Measurements from ENCODE around the gene CILP. TPM values are rescaled to one million over a fixed set of nuclear protein-coding genes. Genes with fewer than 3 reads are reported as not detected.

Gene CILP
- total and polyA plus RNA-seq, 2 experiments from 2014 or later: 0.03 TPM; not detected in 1

DNA sequence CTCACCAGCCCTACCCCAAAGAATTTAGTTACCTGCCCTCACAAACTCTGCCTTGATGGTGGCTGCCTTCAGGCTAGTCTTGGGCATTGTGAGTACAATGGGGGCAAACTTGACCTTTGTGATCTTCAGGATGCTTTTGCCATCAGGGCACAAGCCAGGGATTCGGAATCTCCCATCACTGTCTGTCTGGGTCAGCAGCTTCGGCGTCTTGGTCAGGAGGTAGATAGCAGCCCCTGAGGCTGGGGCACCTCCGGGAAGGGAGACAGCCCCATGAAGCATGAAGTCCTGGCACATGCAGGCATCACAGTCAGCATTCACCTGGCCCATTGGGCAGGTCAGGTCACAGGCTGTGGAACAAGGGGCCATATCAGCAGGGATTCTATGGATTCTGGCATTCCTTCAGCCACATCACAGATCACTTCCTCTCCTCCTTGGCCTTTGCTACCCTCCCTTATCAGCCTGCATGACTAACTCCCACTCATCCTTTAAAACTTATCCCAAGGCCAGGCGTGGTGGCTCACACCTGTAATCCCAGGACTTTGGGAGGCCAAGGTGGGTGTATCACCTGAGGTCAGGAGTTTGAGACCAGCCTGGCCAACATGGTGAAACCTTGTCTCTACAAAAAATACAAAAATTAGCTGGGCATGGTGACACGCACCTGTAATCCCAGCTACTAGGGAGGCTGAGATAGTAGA lies 6.9 kb downstream of the CILP start:
- no peak for DNase-seq (ENCODE audit: low spot score)
- no peak overlapping the region for H2AFZ ChIP-seq
- H3K27me3 Mint-ChIP-seq (ENCODE audit: insufficient read depth, low read depth, poor library complexity): peaks cover 4% of the 10 kb centered on the region
- H4K20me1 ChIP-seq (replicated peaks; ENCODE audit: insufficient read depth): no peaks in the 10 kb centered on the region
- H3K79me2 ChIP-seq (replicated peaks; ENCODE audit: insufficient read depth): no peaks in the 10 kb centered on the region
- H3K36me3 ChIP-seq (ENCODE audit: insufficient read depth): no peaks in the 10 kb centered on the region
- no peaks in the 10 kb centered on the region for H3F3A ChIP-seq (replicated peaks; ENCODE audit: low read depth)
- no peak overlapping the region for H3K4me3 ChIP-seq
- no peaks in the 10 kb centered on the region for H3K4me1 ChIP-seq (ENCODE audit: insufficient read depth)
- H3K27ac Mint-ChIP-seq: no peak overlapping the region
- H3K4me2 ChIP-seq: no peak overlapping the region
- no peak overlapping the region for H3K4me3 Mint-ChIP-seq
- H3K4me1 Mint-ChIP-seq: no peaks in the 10 kb centered on the region
- peaks cover 3% of the 10 kb centered on the region; the same call in 1 of the 2 replicates for H3K9me2 ChIP-seq (ENCODE audit: insufficient read depth)
- no peak for ATAC-seq
- no peaks in the 10 kb centered on the region for H3K9me3 Mint-ChIP-seq
- TF ChIP-seq JUNB (IDR thresholded peaks at IDR 0.05; ENCODE audit: unreplicated experiment): no peak
- no peaks in the 10 kb centered on the region for H3K36me3 Mint-ChIP-seq (ENCODE audit: low read depth)
- no peak overlapping the region for H3K27ac ChIP-seq (ENCODE audit: low read depth)
- H3K27me3 ChIP-seq (ENCODE audit: insufficient read depth): no peaks in the 10 kb centered on the region

DNA sequence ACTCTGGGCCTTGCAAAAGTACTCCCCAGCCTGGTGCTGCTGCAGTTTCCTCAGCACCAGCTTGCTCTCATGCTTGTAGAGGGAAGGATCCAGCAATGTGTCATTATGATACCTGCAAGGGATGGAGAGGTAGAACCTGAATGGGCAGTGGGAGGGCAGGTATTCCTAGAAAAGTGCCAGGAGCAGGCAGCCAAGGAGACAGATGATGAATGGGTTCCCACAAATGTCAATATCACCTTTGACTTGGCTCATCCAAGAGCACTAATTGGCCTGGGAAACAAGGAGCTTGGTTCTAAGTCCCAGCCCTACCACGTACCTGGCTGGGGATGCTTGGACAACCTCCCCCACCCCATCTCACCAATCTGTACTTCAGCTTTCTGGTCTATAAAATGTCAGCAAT lies 9.4 kb downstream of the CILP start:
- no peaks in the 10 kb centered on the region for H3K9me3 Mint-ChIP-seq
- no peaks in the 10 kb centered on the region for H3K27me3 ChIP-seq (ENCODE audit: insufficient read depth)
- H3K4me3 Mint-ChIP-seq: no peak overlapping the region
- peaks cover 2% of the 10 kb centered on the region for H3K27me3 Mint-ChIP-seq (ENCODE audit: insufficient read depth, low read depth, poor library complexity)
- peaks cover 3% of the 10 kb centered on the region; the same call in 1 of the 2 replicates for H3K9me2 ChIP-seq (ENCODE audit: insufficient read depth)
- H3K36me3 Mint-ChIP-seq (ENCODE audit: low read depth): no peaks in the 10 kb centered on the region
- ATAC-seq: no peak
- no peak for DNase-seq (ENCODE audit: low spot score)
- H3K36me3 ChIP-seq (ENCODE audit: insufficient read depth): no peaks in the 10 kb centered on the region
- no peak overlapping the region for H2AFZ ChIP-seq
- H4K20me1 ChIP-seq (replicated peaks; ENCODE audit: insufficient read depth): no peaks in the 10 kb centered on the region
- H3K27ac ChIP-seq (ENCODE audit: low read depth): no peak overlapping the region
- no peak overlapping the region for H3K4me2 ChIP-seq
- no peak overlapping the region for H3K4me3 ChIP-seq
- no peak overlapping the region for H3K27ac Mint-ChIP-seq
- H3K4me1 Mint-ChIP-seq: no peaks in the 10 kb centered on the region
- H3F3A ChIP-seq (replicated peaks; ENCODE audit: low read depth): no peaks in the 10 kb centered on the region
- no peaks in the 10 kb centered on the region for H3K4me1 ChIP-seq (ENCODE audit: insufficient read depth)
- TF ChIP-seq, protein P1, sequence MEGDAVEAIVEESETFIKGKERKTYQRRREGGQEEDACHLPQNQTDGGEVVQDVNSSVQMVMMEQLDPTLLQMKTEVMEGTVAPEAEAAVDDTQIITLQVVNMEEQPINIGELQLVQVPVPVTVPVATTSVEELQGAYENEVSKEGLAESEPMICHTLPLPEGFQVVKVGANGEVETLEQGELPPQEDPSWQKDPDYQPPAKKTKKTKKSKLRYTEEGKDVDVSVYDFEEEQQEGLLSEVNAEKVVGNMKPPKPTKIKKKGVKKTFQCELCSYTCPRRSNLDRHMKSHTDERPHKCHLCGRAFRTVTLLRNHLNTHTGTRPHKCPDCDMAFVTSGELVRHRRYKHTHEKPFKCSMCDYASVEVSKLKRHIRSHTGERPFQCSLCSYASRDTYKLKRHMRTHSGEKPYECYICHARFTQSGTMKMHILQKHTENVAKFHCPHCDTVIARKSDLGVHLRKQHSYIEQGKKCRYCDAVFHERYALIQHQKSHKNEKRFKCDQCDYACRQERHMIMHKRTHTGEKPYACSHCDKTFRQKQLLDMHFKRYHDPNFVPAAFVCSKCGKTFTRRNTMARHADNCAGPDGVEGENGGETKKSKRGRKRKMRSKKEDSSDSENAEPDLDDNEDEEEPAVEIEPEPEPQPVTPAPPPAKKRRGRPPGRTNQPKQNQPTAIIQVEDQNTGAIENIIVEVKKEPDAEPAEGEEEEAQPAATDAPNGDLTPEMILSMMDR (conservative IDR thresholded peaks at IDR 0.05; ENCODE audit: low read depth in 2 of 2): no peak
- no peaks in the 10 kb centered on the region for H3K79me2 ChIP-seq (replicated peaks; ENCODE audit: insufficient read depth)

DNA sequence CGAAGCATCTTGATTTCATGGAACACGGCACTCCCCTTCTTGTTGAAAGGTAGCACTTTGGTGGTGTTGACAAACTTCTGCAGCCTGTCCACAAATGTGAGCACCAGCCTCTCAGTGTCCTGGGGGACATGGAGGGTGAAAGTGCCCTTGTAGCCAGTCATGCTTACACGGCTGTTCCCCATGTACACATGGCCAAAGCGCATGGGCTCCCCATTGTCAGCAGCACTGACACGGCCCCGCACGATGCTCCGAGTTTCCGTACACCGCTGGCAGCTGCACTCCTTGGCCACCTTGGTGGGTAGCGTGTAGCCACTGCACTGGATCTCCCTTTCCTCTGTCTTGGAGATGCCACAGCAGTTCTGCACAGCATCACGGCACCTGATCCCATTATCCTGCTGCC lies 12.7 kb downstream of the CILP start:
- no peak for ATAC-seq
- no peak overlapping the region for H3K4me3 ChIP-seq
- H3K4me1 Mint-ChIP-seq: peaks cover 7% of the 10 kb centered on the region; the same call in 1 of the 3 replicates
- H3K9me3 Mint-ChIP-seq: no peaks in the 10 kb centered on the region
- no peaks in the 10 kb centered on the region for H3K27me3 ChIP-seq (ENCODE audit: insufficient read depth)
- no peak overlapping the region for H3K4me3 Mint-ChIP-seq
- peaks cover 2% of the 10 kb centered on the region for H3K27me3 Mint-ChIP-seq (ENCODE audit: insufficient read depth, low read depth, poor library complexity)
- H3F3A ChIP-seq (replicated peaks; ENCODE audit: low read depth): no peaks in the 10 kb centered on the region
- no peaks in the 10 kb centered on the region for H3K79me2 ChIP-seq (replicated peaks; ENCODE audit: insufficient read depth)
- H2AFZ ChIP-seq: no peak overlapping the region
- H3K36me3 Mint-ChIP-seq (ENCODE audit: low read depth): no peaks in the 10 kb centered on the region
- H4K20me1 ChIP-seq (replicated peaks; ENCODE audit: insufficient read depth): no peaks in the 10 kb centered on the region
- no peaks in the 10 kb centered on the region for H3K4me1 ChIP-seq (ENCODE audit: insufficient read depth)
- no peak overlapping the region for H3K27ac ChIP-seq (ENCODE audit: low read depth)
- no peaks in the 10 kb centered on the region for H3K36me3 ChIP-seq (ENCODE audit: insufficient read depth)
- no peaks in the 10 kb centered on the region for H3K9me2 ChIP-seq (ENCODE audit: insufficient read depth)
- H3K4me2 ChIP-seq: no peak overlapping the region
- no peak for DNase-seq (ENCODE audit: low spot score)
- no peak overlapping the region for H3K27ac Mint-ChIP-seq
- no peak for TF ChIP-seq EZH2 (IDR thresholded peaks at IDR 0.05; ENCODE audit: low read depth, unreplicated experiment)
- TF ChIP-seq, protein P1 (conservative IDR thresholded peaks at IDR 0.05; ENCODE audit: low read depth in 2 of 2): no peak
- TF ChIP-seq CREB1 (CRISPR knock-in tag; IDR thresholded peaks at IDR 0.05; ENCODE audit: low read depth): no peak
- TF ChIP-seq, protein P2, sequence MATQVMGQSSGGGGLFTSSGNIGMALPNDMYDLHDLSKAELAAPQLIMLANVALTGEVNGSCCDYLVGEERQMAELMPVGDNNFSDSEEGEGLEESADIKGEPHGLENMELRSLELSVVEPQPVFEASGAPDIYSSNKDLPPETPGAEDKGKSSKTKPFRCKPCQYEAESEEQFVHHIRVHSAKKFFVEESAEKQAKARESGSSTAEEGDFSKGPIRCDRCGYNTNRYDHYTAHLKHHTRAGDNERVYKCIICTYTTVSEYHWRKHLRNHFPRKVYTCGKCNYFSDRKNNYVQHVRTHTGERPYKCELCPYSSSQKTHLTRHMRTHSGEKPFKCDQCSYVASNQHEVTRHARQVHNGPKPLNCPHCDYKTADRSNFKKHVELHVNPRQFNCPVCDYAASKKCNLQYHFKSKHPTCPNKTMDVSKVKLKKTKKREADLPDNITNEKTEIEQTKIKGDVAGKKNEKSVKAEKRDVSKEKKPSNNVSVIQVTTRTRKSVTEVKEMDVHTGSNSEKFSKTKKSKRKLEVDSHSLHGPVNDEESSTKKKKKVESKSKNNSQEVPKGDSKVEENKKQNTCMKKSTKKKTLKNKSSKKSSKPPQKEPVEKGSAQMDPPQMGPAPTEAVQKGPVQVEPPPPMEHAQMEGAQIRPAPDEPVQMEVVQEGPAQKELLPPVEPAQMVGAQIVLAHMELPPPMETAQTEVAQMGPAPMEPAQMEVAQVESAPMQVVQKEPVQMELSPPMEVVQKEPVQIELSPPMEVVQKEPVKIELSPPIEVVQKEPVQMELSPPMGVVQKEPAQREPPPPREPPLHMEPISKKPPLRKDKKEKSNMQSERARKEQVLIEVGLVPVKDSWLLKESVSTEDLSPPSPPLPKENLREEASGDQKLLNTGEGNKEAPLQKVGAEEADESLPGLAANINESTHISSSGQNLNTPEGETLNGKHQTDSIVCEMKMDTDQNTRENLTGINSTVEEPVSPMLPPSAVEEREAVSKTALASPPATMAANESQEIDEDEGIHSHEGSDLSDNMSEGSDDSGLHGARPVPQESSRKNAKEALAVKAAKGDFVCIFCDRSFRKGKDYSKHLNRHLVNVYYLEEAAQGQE (IDR thresholded peaks at IDR 0.05; ENCODE audit: unreplicated experiment): no peak
- no peak for TF ChIP-seq POLR2AphosphoS5 (IDR thresholded peaks at IDR 0.05; ENCODE audit: low read depth)
- TF ChIP-seq, protein P3, sequence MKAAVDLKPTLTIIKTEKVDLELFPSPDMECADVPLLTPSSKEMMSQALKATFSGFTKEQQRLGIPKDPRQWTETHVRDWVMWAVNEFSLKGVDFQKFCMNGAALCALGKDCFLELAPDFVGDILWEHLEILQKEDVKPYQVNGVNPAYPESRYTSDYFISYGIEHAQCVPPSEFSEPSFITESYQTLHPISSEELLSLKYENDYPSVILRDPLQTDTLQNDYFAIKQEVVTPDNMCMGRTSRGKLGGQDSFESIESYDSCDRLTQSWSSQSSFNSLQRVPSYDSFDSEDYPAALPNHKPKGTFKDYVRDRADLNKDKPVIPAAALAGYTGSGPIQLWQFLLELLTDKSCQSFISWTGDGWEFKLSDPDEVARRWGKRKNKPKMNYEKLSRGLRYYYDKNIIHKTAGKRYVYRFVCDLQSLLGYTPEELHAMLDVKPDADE (IDR thresholded peaks at IDR 0.05): no peak
- TF ChIP-seq NANOG (IDR thresholded peaks at IDR 0.05; ENCODE audit: borderline replicate concordance): no peak
- no peak for TF ChIP-seq EZH2phosphoT487 (IDR thresholded peaks at IDR 0.05; ENCODE audit: unreplicated experiment)
